ENCODE measurements around the gene SIGLEC14. TPM values are rescaled to one million over a fixed set of nuclear protein-coding genes. Genes with fewer than 3 reads are reported as not detected.

Gene SIGLEC14
- total RNA-seq, 1 donor: not detected

GRCh38 chr19:51593969-51594773 is 52.5 kb downstream of the SIGLEC14 start:
- H3K4me3 ChIP-seq (ENCODE audit: low read depth, low read length): peak overlapping the region; percentile 77
- DNase-seq (ENCODE audit: low read depth): peak; percentile 97
- no peak for TF ChIP-seq CTCF (IDR thresholded peaks at IDR 0.05; ENCODE audit: insufficient read depth, low read length)

GRCh38 chr19:51593138-51593890 is 53.3 kb downstream of the SIGLEC14 start:
- no peak for DNase-seq (ENCODE audit: low read depth)
- TF ChIP-seq CTCF (IDR thresholded peaks at IDR 0.05; ENCODE audit: insufficient read depth, low read length): no peak

More at GRCh38 chr19:51593138-51593890, 53.3 kb downstream of the SIGLEC14 start:
- H3K4me3 ChIP-seq (ENCODE audit: low read depth, low read length): peak overlapping the region; percentile 69

Small RNAs within 50 kb of the gene (small RNA-seq; reads per million reads assigned to genes)
- not detected for gene AC018755.2
- not detected for gene MIR125A
- 0.19 reads per million for gene MIR99B
- gene MIRLET7E: not detected

Other genes starting within 250 kb of the SIGLEC14 start
- not detected in 2 replicates for gene SIGLEC10, start 229.2 kb downstream of the SIGLEC14 start, total RNA-seq (ENCODE audit: low replicate concordance)
- not detected in 2 replicates for gene SIGLEC8, start 188.4 kb downstream of the SIGLEC14 start, total RNA-seq (ENCODE audit: low replicate concordance)
- not detected in 2 replicates for gene CEACAM18, start 168.3 kb downstream of the SIGLEC14 start, total RNA-seq (ENCODE audit: low replicate concordance)
- gene SIGLEC12, start 145.0 kb downstream of the SIGLEC14 start, total RNA-seq (ENCODE audit: low replicate concordance): not detected in 2 replicates
- not detected in 2 replicates for gene SIGLEC6, start 115.2 kb downstream of the SIGLEC14 start, total RNA-seq (ENCODE audit: low replicate concordance)
- 7.9 and 12.9 TPM in 2 replicates for gene ZNF175, start 75.5 kb downstream of the SIGLEC14 start, total RNA-seq (ENCODE audit: low replicate concordance)
- gene SIGLEC5, start 16.4 kb downstream of the SIGLEC14 start, total RNA-seq (ENCODE audit: low replicate concordance): not detected in 2 replicates
- gene SPACA6, start 46.5 kb upstream of the SIGLEC14 start, total RNA-seq (ENCODE audit: low replicate concordance): 5.3 and 8.5 TPM in 2 replicates
- gene HAS1, start 77.2 kb upstream of the SIGLEC14 start, total RNA-seq (ENCODE audit: low replicate concordance): 0.09 and 0.49 TPM in 2 replicates
- not detected in 2 replicates for gene FPR1, start 105.1 kb upstream of the SIGLEC14 start, total RNA-seq (ENCODE audit: low replicate concordance)
- not detected in 2 replicates for gene FPR2, start 114.4 kb upstream of the SIGLEC14 start, total RNA-seq (ENCODE audit: low replicate concordance)
- gene FPR3, start 148.3 kb upstream of the SIGLEC14 start, total RNA-seq (ENCODE audit: low replicate concordance): not detected in 2 replicates
- gene ZNF577, start 241.1 kb upstream of the SIGLEC14 start, total RNA-seq (ENCODE audit: low replicate concordance): 6.7 and 8.9 TPM in 2 replicates